Stimulated activated CD4-positive, alpha-beta T cell treated with anti-CD3 and anti-CD28 coated beads, Interleukin-4, amount 100 ng/mL, for 1 hour (primary cell): ENCODE measurements around the gene H19.
A peak's percentile ranks its signal among the peaks of the same experiment; 100 is the strongest.

Source experiments
- DNase-seq: peaks from one replicate; pipeline ENCODE4 v3.0.0-alpha.2; 2020

H19 gene

DNA sequence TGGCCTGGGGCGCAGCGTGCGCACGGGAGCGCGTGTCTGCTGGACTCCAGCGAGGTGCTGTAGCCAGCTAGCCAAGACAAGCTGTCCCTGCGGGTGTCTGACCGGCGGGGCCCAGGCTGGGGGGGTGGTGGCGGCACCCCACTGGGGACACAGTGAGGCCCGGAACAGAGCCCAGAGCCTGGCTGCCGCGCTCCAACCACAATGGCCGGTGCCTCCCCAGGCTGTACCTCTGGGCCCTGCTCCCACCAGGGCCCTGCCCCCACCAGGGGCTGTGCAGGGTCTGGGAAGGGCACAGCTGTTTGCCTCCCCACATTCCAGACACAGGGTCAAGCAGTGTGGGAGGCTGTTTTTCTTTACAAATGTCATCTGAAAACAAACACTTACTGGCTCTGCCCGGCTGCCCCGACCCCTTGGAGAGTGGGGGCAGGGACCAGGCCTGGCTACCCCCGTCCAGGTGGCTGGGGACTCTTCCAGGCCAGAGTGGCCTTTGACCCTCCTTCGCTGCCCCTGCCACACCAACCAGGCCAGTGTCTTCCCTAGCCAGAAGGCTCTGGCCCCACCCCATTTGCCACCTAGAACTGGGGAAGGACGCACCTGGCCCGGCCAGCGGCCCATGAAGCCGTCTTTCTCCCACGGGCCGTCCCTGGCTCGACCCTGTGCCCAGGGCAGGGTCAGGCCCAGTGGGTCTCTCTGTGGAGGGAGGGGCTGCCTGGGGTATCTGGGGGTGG lies 14.6 kb downstream of the H19 start:
- DNase-seq, result no peak

DNA sequence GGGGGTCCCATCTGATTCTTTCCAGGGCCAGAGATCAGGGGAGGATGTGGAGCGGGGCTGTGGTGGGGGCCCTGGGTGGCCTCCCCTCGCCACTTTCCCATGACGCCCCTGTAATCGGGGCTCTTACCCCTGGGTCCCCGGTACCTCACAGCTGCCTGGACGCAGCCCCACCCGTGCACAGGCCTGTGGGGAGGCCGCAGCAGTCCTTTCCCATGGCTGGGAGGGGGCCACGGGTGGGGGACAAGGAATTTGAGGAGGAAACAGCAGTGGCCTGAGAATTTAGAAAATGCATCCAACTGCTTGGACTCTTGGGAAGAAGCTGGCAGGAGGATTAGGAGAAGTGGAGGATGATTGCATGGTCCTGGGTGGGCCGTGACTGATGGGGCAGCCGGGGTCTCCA lies 18.0 kb downstream of the H19 start:
- no peak for DNase-seq

DNA sequence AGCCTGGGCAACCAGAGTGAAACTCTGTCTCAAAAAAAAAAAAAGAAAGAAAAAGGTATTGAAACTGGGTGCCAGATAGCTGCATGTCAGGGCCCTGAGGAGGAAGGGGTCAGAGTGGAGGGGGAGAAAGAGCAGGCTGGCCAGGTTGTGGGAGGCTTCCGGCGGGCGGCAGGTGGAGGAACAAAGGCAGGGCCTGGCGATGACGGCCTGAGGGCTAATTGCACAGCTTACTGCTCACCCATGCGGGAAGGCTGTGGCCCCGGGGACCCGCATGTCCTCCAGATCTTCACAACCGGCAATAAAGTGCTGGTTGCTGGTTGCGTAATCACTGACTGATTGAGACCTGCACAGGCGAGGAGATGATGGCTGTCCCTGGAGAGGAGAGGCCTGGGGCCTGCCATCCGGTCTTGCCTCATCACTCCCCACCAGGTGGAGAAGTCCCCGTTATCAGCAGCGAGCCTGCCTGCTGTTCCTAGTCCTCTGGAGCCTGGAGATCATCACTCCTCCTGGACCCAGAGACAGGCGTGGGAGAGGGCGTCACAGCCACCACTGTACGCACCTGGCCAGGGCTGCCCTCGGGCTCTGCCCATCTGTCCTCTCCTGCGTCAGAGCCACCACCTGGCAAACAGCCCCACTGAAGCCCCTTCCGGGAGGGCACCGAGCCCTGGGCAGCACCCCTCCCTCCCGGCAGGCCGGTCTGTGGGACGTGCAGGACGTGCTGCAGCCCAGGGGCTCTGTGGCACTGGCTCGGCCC lies 18.7 kb downstream of the H19 start:
- DNase-seq, result no peak

DNA sequence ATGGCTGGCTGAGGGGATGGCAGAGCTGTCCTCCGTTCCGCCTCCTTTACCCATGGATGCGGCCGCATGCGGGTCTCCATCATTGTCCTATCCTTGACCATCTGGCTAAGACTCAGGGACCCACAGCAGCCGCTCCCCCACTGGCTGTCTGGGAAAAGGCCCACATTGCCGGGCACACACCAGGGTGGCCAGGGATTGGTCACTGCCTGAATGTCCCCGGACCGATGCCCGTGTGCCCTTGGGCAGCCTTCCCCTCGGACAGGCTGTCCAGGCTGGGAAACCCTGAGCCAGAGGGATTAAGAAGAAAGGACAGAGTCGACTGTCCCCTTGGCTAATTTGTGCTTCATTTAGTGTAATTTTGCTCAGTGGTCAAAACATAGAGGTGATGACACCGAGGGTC lies 22.5 kb downstream of the H19 start:
- no peak for DNase-seq

DNA sequence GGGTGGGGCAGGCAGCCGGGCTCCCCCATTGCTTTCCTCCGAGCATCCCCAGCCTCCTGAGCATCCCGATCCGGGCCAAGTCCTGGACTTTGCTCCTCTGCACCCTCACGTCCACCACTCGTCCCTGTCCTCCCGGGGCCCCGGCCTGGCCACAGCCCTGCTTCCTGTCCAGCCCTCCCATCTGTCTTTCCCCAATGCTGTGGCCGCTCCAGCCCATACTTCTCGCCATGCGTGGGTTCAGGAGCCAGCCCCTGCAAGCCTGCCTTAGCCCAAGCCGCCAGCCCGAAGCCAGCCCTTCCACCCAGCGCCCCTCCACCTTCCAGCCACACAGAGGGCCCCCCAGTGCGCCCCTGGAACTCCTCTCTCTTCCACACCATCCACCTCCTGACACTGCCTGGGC lies 26.7 kb downstream of the H19 start:
- no peak for DNase-seq

DNA sequence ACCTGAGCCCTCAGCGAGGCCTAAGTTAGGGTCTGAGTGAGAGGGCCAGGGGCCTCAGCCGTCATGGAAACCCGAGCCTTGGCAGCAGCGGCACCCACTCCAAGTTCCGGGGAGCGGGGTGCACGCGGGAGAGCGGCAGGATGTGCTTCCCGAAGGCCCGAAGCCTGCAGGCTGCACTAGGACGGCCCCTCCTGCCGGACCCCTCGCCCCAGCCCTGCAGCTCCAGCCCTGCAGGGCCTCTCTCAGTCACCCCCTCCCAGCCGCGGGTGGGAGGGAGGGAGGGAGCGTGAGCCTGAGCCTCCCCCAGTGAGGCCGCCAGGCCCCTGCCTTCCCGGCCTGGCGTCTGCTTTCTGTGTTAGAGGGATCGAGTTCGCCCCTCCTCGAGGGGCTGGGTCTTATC lies 27.9 kb downstream of the H19 start:
- DNase-seq, result no peak

DNA sequence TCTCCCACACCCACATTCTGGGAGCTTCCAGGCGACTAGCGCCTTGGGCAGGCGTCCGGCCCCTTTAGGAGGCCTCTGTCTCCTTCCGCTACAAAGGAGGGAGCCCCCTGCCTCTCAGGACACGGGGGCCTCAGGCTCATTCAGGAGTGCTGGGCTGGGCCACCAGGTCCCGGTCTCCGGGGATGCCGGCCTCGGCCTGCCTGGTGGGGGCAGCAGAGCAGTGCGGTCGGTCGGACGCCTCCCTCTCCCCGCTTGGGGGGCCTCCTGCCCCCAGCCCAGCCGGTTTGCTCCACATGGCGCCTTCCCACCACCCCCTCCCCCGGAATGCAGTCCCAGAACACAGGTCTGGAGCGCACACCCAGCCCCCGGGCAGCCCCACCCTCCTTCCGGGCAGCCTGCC lies 28.6 kb downstream of the H19 start:
- no peak for DNase-seq

DNA sequence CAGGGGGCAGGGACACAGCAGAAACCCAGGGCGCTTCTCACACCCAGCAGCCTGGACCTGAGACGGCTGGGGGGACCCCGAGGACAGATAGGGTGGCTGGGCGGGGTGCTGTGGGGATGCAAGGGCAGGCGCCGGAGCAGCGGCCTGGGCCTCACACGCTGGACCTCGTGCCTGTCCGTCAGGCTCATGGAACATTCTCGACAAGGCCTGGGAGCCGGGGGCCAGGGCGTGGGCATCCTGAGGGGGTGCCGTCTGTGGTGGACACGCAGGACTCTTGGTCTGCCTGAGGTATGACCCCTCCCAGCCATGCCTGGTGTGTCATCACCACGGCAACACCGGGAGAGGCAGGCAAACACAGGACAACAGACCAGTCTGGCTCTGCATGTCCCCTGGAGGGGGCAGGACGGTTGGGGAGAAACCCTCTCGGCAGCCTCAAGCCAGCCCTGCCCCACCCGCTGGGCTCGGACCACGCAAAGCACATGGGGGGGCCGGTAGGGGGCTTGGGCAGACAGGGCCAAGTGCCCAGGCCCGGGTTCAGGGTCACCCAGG lies 29.1 kb downstream of the H19 start:
- DNase-seq, result no peak

DNA sequence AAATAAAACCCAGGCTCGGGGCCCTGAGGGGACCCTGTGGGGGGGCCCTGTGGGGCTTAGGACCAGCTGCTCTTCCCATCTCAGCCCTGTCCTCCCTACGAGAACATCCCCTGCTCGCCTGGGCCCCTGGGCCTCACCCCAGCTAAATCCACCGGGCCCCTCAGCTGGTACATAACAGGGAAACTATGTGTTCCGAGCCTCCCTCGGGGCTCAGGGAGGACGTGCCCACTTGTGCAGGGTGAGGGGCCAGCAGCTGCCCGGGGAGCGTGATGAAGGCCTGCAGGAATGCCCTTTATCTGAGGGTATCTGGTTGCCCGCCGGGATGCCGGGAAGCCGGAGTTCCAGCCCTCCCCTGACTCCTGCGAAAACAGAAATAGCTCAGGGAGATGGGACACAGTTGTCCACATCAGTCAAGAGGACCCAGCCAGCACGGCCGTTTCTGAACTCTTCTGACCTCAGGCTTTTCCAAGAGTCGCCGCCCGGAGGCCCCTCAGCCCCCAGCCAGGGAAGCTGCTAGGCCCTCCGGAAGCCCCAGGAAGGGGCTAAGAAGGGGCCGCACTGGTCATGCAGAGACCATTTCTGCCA lies 29.9 kb downstream of the H19 start:
- no peak for DNase-seq

DNA sequence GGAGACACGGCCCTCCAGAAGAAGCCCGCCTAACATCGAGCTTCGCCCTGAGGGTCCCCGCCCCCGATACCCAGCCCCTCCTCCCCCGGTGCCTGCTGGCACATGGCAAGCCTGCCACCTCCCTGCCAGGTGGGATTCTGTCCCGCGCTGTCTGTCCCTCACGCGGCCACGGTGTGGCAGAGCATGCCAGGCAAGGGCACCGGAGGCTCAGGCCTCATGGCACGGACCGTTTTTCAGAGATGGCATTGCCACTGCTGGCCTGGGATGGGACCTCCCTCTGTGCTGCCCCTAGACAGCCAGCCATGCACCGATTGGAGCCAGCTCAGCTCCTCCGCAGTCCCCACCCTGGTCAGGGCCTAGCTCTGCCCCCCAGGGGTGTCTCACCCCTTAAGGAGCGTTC lies 31.1 kb downstream of the H19 start:
- no peak for DNase-seq

DNA sequence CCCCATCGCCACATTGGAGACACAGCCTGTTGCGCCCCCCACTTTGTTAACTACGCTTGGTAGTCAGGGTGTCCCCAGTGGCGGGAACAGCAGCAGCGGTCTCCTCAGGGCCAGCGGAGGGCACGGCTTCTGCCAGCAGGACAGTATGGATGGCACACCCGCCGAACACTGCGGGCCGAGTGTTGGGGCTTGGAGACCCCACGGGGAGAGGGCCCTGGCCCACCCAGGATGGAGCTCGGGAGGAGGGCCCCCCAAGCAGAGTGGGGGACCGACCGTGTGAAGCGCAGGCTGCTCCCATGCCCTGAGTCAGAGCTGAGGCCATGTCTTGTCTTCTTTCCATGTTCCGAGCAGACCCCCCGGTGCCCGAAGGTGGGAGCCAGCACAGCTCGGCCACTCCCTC lies 32.7 kb downstream of the H19 start:
- no peak for DNase-seq

DNA sequence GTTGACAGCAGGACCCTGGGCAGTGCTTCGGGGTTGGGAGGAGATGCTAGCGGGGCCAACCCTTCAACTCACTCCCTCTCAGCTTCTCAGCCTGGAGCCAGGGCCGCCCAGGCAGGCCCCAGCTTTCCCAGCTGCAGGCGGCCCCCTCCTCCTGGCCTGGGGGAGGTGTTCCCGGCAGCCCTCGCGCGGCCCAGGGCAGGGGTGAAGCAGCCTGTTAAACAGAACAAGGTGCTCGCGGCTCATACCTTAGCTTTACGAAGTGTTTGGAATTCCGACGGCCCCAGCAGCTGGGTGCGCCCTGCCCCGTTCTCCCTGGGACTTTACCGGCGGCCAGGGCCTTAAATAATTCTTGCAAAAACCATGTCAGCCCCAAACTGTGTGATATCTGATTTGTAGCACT lies 33.3 kb downstream of the H19 start:
- no peak for DNase-seq

DNA sequence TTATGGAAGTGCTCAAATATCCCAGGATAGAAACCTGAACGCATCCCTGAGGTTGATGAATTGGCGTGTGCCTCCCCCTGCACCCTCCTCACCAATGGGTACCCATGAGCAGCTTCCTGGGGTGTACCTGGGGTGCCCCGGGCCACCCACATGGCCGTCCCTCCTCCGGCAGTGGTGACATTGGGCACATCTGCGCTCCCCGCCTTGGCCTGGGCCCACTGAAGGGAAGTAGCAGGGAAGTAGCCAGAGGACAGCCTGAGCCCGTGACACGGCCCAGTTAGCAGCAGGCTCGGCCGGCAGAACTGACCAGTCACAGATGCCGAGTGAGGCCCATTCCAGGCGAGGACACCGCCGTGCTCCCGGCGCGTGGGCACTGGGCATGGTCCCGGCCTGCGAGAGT lies 33.8 kb downstream of the H19 start:
- no peak for DNase-seq

DNA sequence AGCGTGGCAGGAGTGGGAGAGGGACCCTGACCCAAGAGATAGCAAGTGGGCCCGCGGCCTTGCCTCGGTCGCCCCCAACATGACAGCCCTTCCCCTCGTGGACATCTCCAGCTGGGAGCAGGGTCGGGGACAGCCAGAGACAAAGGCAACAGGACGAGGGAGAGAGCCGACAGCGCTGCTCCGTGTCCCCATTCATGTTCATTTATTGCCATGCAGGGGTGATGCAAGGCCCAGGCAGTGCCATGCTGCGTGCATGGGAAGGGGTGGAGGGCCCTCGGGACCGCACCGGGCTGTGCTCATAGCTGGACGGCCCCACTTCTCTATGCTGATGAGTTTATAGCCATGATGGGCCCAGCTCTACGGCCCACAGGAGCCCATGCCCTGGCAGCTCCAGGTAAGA lies 37.9 kb downstream of the H19 start:
- DNase-seq, result no peak

DNA sequence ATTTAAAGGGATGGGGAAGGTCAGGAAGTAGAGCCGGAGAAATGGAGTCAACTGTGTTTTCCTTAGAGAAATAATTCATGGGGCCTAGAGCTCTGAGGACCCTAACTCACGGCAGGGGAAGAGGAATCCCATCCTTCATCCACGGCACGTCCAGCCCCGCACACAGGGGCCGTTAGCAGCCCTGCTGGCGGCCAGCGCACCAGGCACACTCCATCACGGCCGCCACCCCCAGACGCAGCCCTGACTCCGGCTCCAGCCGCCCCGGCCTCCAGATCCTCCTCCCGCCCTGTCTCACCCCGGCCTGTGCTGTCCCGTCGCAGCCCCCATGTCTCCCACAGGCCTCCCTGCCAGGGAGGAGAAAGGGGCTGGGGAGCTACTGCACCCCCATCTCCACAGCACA lies 39.3 kb downstream of the H19 start:
- no peak for DNase-seq

DNA sequence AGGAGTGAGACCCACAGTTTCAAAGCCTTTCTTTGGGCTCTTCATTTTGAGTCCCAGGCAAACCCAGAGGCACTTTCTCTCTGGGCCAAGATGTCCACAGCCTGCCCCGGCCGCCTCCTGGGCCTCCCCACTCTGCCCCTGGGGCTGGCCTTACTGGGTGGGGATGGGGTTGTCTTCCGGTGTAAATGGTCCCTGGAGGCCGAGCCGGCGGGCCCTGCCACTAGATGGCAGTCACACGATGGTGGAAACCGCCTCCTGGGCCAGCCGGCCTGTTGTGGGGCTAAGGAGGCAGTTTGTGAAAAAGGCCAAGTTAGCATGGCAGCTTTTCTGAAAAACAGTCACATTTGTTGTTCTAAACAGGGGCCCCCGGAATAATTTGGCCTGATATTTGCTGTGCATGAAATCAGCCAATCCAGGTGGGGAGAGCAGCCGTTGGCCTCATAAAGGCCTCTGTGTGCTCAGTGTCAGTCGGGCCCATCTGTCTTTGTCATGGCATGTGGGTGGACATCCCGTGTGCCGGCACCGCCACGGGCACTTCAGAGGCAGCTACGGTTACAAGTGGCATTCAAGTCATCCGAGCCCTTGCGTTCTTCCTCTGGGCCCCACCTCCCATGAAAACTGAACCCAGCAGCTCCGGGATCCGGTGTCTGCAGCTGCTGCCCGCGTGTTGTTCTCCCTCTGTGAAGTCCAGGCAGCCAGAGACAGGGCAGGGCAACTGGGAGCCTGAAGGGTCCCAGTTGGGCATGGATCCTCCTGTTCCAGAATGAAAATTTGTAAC lies 44.0 kb downstream of the H19 start:
- DNase-seq, result peak; percentile 15

DNA sequence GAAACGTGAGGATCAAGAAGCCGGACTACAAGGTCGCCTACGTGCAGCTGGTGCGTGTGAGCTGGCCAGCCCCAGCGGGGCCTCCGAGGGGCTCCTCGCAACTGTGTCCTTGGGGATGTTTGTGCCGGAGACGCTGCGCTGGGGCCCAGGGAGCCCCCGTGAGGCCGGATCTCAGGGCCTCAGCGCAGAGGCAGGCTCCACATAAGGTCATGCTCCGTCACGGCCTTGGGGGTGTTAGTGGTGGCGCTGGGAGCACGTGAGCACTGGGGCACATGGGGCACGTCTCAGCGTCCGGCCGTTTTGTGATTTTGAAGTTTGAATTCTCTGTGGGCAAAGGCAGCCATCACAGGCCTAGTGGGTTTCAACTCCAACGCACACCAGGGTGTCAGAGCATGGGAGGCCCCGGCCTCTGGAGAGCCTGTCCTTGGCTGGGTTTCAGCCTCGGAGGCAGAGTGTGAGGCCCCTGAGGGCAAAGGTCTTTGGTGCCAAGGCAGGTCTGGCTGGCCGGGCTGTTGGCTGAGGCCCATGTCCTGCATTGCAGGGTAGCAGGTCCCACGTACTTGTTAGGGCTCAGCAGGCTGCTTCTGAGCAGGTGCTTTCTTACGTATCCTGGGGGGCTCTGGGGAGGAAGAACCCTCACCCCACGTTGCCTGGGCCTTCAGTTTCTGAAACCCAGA lies 44.7 kb downstream of the H19 start:
- no peak for DNase-seq

DNA sequence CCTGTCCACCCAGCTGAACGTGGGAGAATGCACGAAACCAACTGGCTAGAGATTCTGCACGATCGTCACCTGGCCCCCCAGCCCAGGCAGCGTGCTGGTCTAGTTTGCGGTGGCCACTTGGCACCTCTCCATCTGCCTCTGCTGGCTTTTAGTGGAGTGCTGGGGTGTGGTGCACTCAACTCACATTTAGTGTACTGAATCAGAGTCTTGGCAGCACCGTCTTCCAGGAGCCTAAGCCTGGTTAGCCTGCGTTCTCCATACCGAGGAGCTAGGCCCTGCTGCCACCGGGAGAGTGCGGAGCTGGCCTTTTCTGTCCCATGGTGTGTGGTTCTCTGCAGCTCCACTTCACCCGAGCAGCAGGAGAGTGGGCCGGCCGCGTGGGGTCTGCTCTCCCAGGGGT lies 47.7 kb downstream of the H19 start:
- no peak for DNase-seq

DNA sequence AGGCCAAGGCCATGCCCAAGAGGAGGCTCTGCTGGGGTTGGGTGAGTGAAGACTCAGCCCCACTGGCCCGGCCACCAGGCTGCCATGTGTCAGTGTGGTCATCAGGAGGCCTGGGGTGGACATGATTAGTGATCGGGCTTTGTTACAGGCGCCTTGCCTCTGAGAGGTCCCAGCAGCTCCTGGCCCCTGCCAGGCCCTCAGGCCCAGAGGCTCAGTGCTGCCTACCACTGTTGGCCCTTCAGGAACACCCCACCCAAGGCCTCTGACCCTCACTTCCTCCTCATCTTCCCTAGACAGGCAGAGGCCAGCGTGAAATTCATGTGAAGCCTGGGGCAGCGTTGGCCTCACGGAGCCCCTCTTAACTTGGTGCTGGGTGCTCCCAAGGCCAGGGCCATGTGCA lies 48.3 kb downstream of the H19 start:
- DNase-seq, result no peak

DNA sequence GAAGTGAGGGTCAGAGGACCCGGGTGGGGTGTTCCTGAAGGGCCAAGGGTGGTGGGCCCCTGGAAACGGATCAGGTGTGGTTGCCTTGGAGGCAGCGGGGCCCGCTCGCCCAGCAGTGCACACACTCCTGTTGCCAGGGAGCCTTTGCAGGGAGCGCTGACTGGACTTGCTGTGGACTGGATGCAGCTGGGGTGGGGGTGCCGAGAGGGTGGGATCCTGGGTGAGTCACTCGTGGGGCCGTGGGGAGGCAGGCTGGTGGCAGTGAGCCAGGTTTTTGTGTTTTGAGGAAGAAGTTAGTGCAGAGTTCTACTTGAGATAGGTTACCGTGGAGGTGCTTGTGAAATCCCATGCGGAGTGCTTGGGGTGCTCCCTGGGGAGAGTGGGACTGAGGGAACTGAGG lies 49.3 kb downstream of the H19 start:
- DNase-seq, result no peak

DNA sequence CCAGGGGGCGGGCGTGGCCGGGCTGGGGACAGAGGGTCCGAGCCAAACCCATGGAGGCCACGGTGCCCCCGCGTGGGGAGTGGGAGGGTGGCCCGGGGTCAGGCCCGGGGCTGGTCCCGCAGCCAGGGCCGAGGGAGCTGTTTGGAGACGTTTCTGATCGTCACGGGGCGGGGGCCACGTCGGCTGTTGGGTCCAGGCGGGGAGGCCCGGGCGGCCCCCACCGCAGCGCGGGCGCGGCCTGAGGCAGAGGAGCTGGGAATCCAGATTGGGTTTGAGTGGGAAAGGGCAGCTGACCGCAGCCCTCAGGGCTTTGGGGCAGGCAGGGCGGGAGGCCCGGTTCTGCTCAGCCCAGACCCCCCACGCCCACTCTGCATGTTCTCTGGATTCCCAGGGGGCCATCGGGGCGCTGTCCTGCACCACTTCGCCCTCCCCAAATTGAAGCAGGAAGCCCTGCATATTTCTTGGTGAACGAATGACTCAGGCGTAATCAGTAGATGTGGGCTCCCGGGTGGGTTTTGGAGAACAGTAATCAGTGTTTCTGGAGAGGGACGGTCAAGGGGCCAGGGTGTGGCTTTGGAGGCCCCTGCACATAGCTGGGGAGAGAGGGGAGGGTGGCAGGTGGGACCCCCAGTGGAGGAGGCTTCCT lies 49.9 kb downstream of the H19 start:
- DNase-seq, result no peak

DNA sequence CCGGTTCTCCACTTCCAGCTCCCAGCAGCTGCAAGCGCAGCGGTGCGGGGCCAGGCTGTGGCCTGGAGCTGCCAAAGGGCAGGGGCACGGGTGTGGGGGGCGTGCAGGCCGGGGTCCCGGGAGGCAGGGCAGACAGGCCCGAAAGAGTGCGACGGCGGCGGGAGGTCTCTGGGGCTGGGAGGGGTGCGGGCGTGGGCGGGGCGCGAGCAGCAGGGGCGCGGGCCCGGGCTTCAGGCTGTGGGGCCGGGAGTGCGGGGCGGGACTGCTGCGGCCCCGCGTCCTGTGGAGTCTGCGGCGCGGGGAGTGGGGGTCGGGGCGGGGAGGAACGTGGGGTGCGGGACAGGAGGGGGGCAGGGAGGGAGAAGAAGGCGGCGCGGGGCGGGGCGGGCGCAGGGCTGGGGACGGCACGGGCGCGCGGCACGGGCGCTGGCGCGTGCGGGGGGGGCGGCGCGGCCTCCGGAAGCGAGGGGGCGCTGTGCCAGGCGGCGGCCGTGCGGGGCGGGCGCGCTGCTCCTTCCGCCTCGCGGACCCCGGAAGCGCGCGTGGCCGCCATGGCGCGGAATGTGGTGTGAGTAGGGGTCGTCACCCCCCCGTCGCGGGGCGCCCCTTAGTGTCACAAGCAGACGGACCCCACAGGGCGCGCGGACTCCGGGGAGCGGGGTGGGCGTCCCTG lies 50.7 kb downstream of the H19 start, which contains the start of gene MRPL23:
Gene MRPL23, plus strand, starts transcription at position 521 of the 673 bp plus-strand sequence. Its CDS starts 31 bp downstream, at position 552.
- peak; percentile 48 for DNase-seq
